H9 (cell line): ENCODE data around the gene EBP. TPM values are rescaled to one million over a fixed set of nuclear protein-coding genes. Genes with fewer than 3 reads are reported as not detected.

ENCODE experiments used
- DNase-seq: peaks from one replicate; pipeline ENCODE4 v3.0.0-alpha.2; 2017
- H2AFZ ChIP-seq: one replicate; pipeline ENCODE4 v1.6.1; 2013; ENCODE audit warnings: mild to moderate bottlenecking, low read length, control low read depth, moderate library complexity
- H2AK5ac ChIP-seq: 2 replicates; pipeline ENCODE4 v1.6.1; 2013; ENCODE audit warnings: low read length, control low read depth, mixed read lengths; ENCODE audit not compliant: insufficient read length
- H2BK120ac ChIP-seq: one replicate; pipeline ENCODE4 v1.6.1; 2013; ENCODE audit warnings: low read depth, mild to moderate bottlenecking, low read length, control low read depth, inconsistent platforms; ENCODE audit not compliant: poor library complexity, severe bottlenecking
- H2BK12ac ChIP-seq: 2 replicates; pipeline ENCODE4 v1.6.1; 2013; ENCODE audit warnings: low read length, control low read depth, mixed read lengths, low read depth; ENCODE audit not compliant: insufficient read length
- H2BK15ac ChIP-seq: 2 replicates; pipeline ENCODE4 v1.6.1; 2013; ENCODE audit warnings: low read depth, low read length, control low read depth
- H2BK20ac ChIP-seq: one replicate; pipeline ENCODE4 v1.6.1; 2013; ENCODE audit warnings: low read depth, mild to moderate bottlenecking, low read length, control low read depth, inconsistent platforms; ENCODE audit not compliant: poor library complexity, severe bottlenecking
- H2BK5ac ChIP-seq: 2 replicates; pipeline ENCODE4 v1.6.1; 2013; ENCODE audit warnings: low read length, control low read depth, mixed read lengths; ENCODE audit not compliant: insufficient read length
- H3K14ac ChIP-seq: 2 replicates; pipeline ENCODE4 v1.6.1; 2013; ENCODE audit warnings: low read length, control low read depth; ENCODE audit not compliant: insufficient read depth
- H3K18ac ChIP-seq: 2 replicates; pipeline ENCODE4 v1.6.1; 2013; ENCODE audit warnings: low read depth, mild to moderate bottlenecking, mixed read lengths, low read length, control low read depth; ENCODE audit not compliant: insufficient read length
- H3K23ac ChIP-seq: 2 replicates; pipeline ENCODE4 v1.6.1; 2013; ENCODE audit warnings: low read length, control low read depth, mixed read lengths, low read depth; ENCODE audit not compliant: insufficient read length
- H3K23me2 ChIP-seq: 2 replicates; pipeline ENCODE4 v1.6.1; 2013; ENCODE audit warnings: low read depth, mild to moderate bottlenecking, mixed read lengths, low read length, control low read depth; ENCODE audit not compliant: insufficient read length, poor library complexity, severe bottlenecking
- H3K27ac ChIP-seq: 2 replicates; pipeline ENCODE4 v1.5.1; 2013; ENCODE audit warnings: low read length, control low read depth, mixed read lengths, low read depth; ENCODE audit not compliant: insufficient read length
- H3K27me3 ChIP-seq: 2 replicates; pipeline ENCODE4 v1.6.1; 2013; ENCODE audit warnings: low read length, control low read depth, inconsistent platforms; ENCODE audit not compliant: insufficient read depth
- H3K4ac ChIP-seq: 2 replicates; pipeline ENCODE4 v1.6.1; 2013; ENCODE audit warnings: low read depth, mild to moderate bottlenecking, control low read depth, inconsistent platforms, low read length, moderate library complexity
- H3K4me1 ChIP-seq: 2 replicates; pipeline ENCODE4 v1.6.1; 2013; ENCODE audit warnings: low read length, control low read depth, inconsistent platforms; ENCODE audit not compliant: insufficient read depth
- H3K4me2 ChIP-seq: 2 replicates; pipeline ENCODE4 v1.6.1; 2013; ENCODE audit warnings: low read length, control low read depth, mixed read lengths; ENCODE audit not compliant: insufficient read length, insufficient read depth
- H3K56ac ChIP-seq: 2 replicates; pipeline ENCODE4 v1.6.1; 2013; ENCODE audit warnings: low read depth, mild to moderate bottlenecking, mixed read lengths, low read length, control low read depth; ENCODE audit not compliant: insufficient read length
- H3K79me1 ChIP-seq: 2 replicates; pipeline ENCODE4 v1.6.1; 2013; ENCODE audit warnings: low read depth, mild to moderate bottlenecking, moderate library complexity, low read length, control low read depth, inconsistent platforms; ENCODE audit not compliant: insufficient read depth, poor library complexity, severe bottlenecking
- H3K79me2 ChIP-seq: 2 replicates; pipeline ENCODE4 v1.6.1; 2013; ENCODE audit warnings: low read length, control low read depth, inconsistent platforms; ENCODE audit not compliant: insufficient read depth
- H3K9ac ChIP-seq: 2 replicates; pipeline ENCODE4 v1.6.1; 2013; ENCODE audit warnings: low read length, control low read depth, mixed read lengths; ENCODE audit not compliant: insufficient read length; ENCODE audit errors: extremely low read depth
- H3K9me3 ChIP-seq: one replicate; pipeline ENCODE4 v1.6.1; 2013; ENCODE audit warnings: low read depth, low read length, inconsistent platforms; ENCODE audit not compliant: control insufficient read depth
- H3T11ph ChIP-seq: one replicate; pipeline ENCODE4 v1.6.1; 2013; ENCODE audit warnings: mild to moderate bottlenecking, low read length, control low read depth, inconsistent platforms
- H4K20me1 ChIP-seq: one replicate; pipeline ENCODE4 v1.6.1; 2013; ENCODE audit not compliant: control insufficient read depth, insufficient read length, insufficient read depth
- H4K5ac ChIP-seq: 2 replicates; pipeline ENCODE4 v1.6.1; 2013; ENCODE audit warnings: low read depth, mild to moderate bottlenecking, mixed read lengths, low read length, control low read depth; ENCODE audit not compliant: insufficient read length
- H4K8ac ChIP-seq: replicated peaks from 2 replicates; pipeline ENCODE4 v1.6.1; 2013; ENCODE audit warnings: low read length, control low read depth, mixed read lengths, low read depth; ENCODE audit not compliant: insufficient read length
- H4K91ac ChIP-seq: 2 replicates; pipeline ENCODE4 v1.6.1; 2013; ENCODE audit warnings: low read depth, mild to moderate bottlenecking, moderate library complexity, mixed read lengths, low read length, control low read depth; ENCODE audit not compliant: insufficient read length
- H3K27ac Mint-ChIP-seq, 3 experiments: 2 replicates in 2 of 3; 3 replicates in 1 of 3; pipeline ENCODE4 v1.8.0; 2020 to 2021; ENCODE audit warnings: mixed read lengths in 3 of 3, mild to moderate bottlenecking in 1 of 3, moderate library complexity in 1 of 3
- H3K27me3 Mint-ChIP-seq: 2 replicates; pipeline ENCODE4 v1.8.0; 2021; ENCODE audit warnings: low read depth, mild to moderate bottlenecking, moderate library complexity, mixed read lengths
- H3K36me3 Mint-ChIP-seq, 3 experiments: 2 replicates in 2 of 3; 3 replicates in 1 of 3; pipeline ENCODE4 v1.8.0; 2020 to 2021; ENCODE audit warnings: low read depth in 3 of 3, mixed read lengths in 3 of 3; ENCODE audit not compliant: insufficient read depth in 1 of 3
- H3K4me1 Mint-ChIP-seq, 2 experiments: 2 replicates each; pipeline ENCODE4 v1.8.0; 2020; ENCODE audit warnings: mixed read lengths in 2 of 2
- H3K4me3 Mint-ChIP-seq, 2 experiments: 2 replicates in 1 of 2; 3 replicates in 1 of 2; pipeline ENCODE4 v1.8.0; 2020 to 2021; ENCODE audit warnings: mild to moderate bottlenecking in 2 of 2, mixed read lengths in 2 of 2, moderate library complexity in 1 of 2
- H3K9me3 Mint-ChIP-seq, 2 experiments: 2 replicates in 1 of 2; 3 replicates in 1 of 2; pipeline ENCODE4 v1.8.0; 2020; ENCODE audit warnings: mild to moderate bottlenecking in 2 of 2, mixed read lengths in 2 of 2, moderate library complexity in 1 of 2
- CTCF ChIP-seq: fragments of 200-600 bp; sonication (generic); conservative IDR thresholded peaks from 3 replicates; pipeline ENCODE4 v1.8.0; 2021; ENCODE audit warnings: antibody characterized with exemption, mild to moderate bottlenecking
- WGBS: extraction: QIAGEN DNeasy Blood & Tissue Kit; methylation state at CpG from one replicate; pipeline ENCODE4 v1.1.7; 2013; ENCODE audit warnings: missing lambda C conversion rate, low lambda C conversion rate, mixed read lengths; ENCODE audit not compliant: insufficient read length; ENCODE audit errors: extremely low coverage; 5-methylcytosine and 5-hydroxymethylcytosine counted together
- total RNA-seq: library from RNA; stranded (reverse); gene quantifications from 2 replicates; pipeline ENCODE4 v1.2.1, GENCODE V29; 2021

Gene EBP
- total RNA-seq, 1 experiment from 2014 or later: 117 TPM

- Histone ChIP-seq H3K4ac (no peak overlapping the region), H2BK12ac (no peak overlapping the region), H3T11ph (no peak overlapping the region), H2AK5ac (no peak overlapping the region), H3K23me2 (no peaks in the 10 kb centered on the region), H4K8ac (no peak overlapping the region), H3K9ac (no peak overlapping the region), H3K4me1 (no peaks in the 10 kb centered on the region), H3K14ac (no peak overlapping the region), H2AFZ (no peak overlapping the region), H3K79me1 (no peaks in the 10 kb centered on the region), H3K27me3 (no peaks in the 10 kb centered on the region), H2BK15ac (no peak overlapping the region), H3K27ac (no peak overlapping the region), H2BK20ac (no peak overlapping the region), H3K9me3 (peaks cover 37% of the 10 kb centered on the region), H3K56ac (no peak overlapping the region), H4K20me1 (no peaks in the 10 kb centered on the region), H2BK120ac (no peak overlapping the region), H2BK5ac (no peak overlapping the region), H3K23ac (no peak overlapping the region), H3K4me2 (no peak overlapping the region), H3K18ac (no peak overlapping the region), H4K91ac (no peak overlapping the region), H3K79me2 (no peaks in the 10 kb centered on the region), H4K5ac (no peak overlapping the region)
- H3K27me3 Mint-ChIP-seq: peaks cover 3% of the 10 kb centered on the region
- H3K4me1 Mint-ChIP-seq: 0 out of 4 replicates have a peak, but pooled peaks cover 0 to 2% of the 10 kb centered on the region in 2 experiments
- DNase-seq: no peak
- H3K36me3 Mint-ChIP-seq: peaks cover 5 to 10% (median 10%) of the 10 kb centered on the region in 3 experiments
- no peak for TF ChIP-seq CTCF
- H3K27ac Mint-ChIP-seq: no peak overlapping the region
- whole genome bisulfite sequencing: no CpG with 5 or more reads among the region's 9 CpGs
- H3K9me3 Mint-ChIP-seq: peaks cover 73 to 80% of the 10 kb centered on the region in 2 experiments
- no peak overlapping the region for H3K4me3 Mint-ChIP-seq
These were observed 29.8 kb upstream of the EBP start for GRCh38 chrX:48491809-48492208.
